ENCODE results near the gene HIVEP3. TPM values are rescaled to one million over a fixed set of nuclear protein-coding genes. Genes with fewer than 3 reads are reported as not detected.

HIVEP3 gene
- total RNA-seq, 1 experiment from 2014 or later: 1.2 TPM

DNA sequence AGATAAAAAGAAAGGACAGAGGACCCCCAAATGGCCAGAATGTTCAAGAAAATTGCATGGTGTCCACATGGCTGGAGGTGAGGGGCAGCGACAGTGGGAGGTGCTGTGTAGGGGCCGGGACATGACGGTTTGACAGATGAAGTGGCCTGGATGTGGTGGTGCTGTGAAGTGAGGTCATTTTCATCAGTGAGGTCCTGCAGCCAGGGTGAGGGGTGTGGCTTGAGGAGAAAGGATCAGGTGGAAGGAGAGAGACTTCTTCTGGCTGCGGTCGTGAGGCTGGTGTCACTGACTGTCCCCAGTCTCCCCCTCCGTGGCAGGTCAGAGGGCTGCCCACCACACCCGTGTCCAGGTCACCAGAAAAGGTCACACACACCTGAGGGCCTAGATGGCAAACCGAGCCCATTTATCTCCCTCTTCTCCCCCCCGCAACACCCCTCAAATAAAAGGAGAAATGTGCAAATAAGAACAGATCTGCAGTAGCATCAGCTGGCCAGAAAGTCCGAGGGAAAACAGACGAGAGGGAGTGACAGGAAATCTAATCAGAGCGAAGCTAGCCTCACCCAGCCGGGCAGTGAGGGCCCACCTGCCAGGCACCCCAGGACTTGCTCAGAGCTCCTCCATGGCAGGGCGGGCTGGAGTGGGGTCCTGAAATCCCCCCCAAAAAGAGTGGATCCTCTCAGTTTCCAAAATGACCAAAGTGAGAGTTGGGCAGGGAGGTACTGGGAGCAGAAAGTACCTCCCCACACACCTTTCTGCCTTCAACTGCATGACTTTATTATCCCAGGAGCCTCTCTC, 285.7 kb downstream of the HIVEP3 start:
- DNase-seq (ENCODE audit: unreplicated experiment): no peak
- H3K4me1 Mint-ChIP-seq (ENCODE audit: insufficient read depth, unreplicated experiment): peaks cover 12% of the 10 kb centered on the region
- TF ChIP-seq, protein P1, sequence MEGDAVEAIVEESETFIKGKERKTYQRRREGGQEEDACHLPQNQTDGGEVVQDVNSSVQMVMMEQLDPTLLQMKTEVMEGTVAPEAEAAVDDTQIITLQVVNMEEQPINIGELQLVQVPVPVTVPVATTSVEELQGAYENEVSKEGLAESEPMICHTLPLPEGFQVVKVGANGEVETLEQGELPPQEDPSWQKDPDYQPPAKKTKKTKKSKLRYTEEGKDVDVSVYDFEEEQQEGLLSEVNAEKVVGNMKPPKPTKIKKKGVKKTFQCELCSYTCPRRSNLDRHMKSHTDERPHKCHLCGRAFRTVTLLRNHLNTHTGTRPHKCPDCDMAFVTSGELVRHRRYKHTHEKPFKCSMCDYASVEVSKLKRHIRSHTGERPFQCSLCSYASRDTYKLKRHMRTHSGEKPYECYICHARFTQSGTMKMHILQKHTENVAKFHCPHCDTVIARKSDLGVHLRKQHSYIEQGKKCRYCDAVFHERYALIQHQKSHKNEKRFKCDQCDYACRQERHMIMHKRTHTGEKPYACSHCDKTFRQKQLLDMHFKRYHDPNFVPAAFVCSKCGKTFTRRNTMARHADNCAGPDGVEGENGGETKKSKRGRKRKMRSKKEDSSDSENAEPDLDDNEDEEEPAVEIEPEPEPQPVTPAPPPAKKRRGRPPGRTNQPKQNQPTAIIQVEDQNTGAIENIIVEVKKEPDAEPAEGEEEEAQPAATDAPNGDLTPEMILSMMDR (IDR thresholded peaks at IDR 0.05; ENCODE audit: unreplicated experiment): no peak
- intact Hi-C loops (cut with micrococcal nuclease): no loop called here
- no peaks in the 10 kb centered on the region for H3K9me3 Mint-ChIP-seq (ENCODE audit: unreplicated experiment)
- no peak overlapping the region for H3K27ac Mint-ChIP-seq (ENCODE audit: low read depth, unreplicated experiment)
- CTCF ChIA-PET: no interaction called here
- BruUV-seq (replicated peaks): no TSS peak
- H3K36me3 Mint-ChIP-seq (ENCODE audit: insufficient read depth, unreplicated experiment): no peaks in the 10 kb centered on the region
- H3K27me3 Mint-ChIP-seq (ENCODE audit: insufficient read depth, unreplicated experiment): no peaks in the 10 kb centered on the region
- POLR2A ChIA-PET: no interaction called here
- H3K4me3 Mint-ChIP-seq (ENCODE audit: unreplicated experiment): no peak overlapping the region

DNA sequence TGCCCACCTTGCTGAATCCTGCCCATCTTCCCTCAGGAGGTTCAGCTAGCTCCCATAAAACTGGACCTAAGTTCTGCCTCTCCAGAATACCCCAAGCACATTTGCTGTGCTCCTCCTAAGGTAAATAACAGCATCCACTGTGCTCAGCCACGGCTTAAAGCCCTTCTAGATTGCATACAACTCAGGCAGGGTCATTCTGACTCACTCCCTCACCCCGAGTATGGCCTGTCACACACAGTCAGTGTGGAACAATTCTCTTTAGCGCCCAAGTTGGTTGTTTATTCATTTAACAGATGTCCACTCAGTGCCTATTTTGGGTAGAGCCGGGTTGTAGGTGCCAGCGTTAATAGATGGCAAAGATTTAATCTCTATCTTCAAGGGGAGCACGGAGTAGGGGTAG, 286.8 kb downstream of the HIVEP3 start:
- Mint-ChIP-seq H3K9me3 (ENCODE audit: unreplicated experiment) (no peaks in the 10 kb centered on the region), H3K27ac (ENCODE audit: low read depth, unreplicated experiment) (no peak overlapping the region), H3K27me3 (ENCODE audit: insufficient read depth, unreplicated experiment) (no peaks in the 10 kb centered on the region), H3K4me3 (ENCODE audit: unreplicated experiment) (no peak overlapping the region), H3K4me1 (ENCODE audit: insufficient read depth, unreplicated experiment) (peaks cover 19% of the 10 kb centered on the region), H3K36me3 (ENCODE audit: insufficient read depth, unreplicated experiment) (no peaks in the 10 kb centered on the region)
- intact Hi-C loops (cut with micrococcal nuclease): no loop called here
- CTCF ChIA-PET: no interaction called here
- TF ChIP-seq, protein P1 (IDR thresholded peaks at IDR 0.05; ENCODE audit: unreplicated experiment): no peak
- POLR2A ChIA-PET: no interaction called here
- peak; percentile 26 for DNase-seq (ENCODE audit: unreplicated experiment)
- BruUV-seq (replicated peaks): no TSS peak

DNA sequence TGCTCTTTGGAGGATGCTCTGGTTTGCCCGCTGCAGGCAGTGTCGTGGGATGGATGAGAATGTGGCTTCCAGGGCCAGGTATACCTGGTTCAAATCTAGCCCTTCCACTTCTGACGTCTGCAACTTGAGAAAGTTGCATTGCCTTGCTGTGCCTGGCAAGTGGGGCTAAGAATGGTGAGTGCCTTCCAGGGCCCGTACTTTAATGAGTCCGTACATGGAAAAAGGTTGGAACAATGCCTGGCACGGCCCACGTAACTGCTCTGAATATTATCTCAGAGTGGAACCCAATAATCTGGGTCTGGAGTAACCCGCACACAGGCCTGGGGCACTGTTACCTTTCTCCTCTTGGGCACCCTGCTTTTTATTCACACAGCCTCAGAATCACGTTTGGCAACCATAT, 287.6 kb downstream of the HIVEP3 start:
- CTCF ChIA-PET: no interaction called here
- Mint-ChIP-seq H3K4me1 (ENCODE audit: insufficient read depth, unreplicated experiment) (peaks cover 27% of the 10 kb centered on the region), H3K4me3 (ENCODE audit: unreplicated experiment) (no peak overlapping the region), H3K9me3 (ENCODE audit: unreplicated experiment) (no peaks in the 10 kb centered on the region), H3K36me3 (ENCODE audit: insufficient read depth, unreplicated experiment) (no peaks in the 10 kb centered on the region), H3K27me3 (ENCODE audit: insufficient read depth, unreplicated experiment) (no peaks in the 10 kb centered on the region), H3K27ac (ENCODE audit: low read depth, unreplicated experiment) (no peak overlapping the region)
- intact Hi-C loops (cut with micrococcal nuclease): no loop called here
- BruUV-seq (replicated peaks): no TSS peak
- POLR2A ChIA-PET: interaction anchor here (0.6 kb wide), 1 partner anchor 7 kb away, joined by 5 read pairs; no protein-coding TSS in a partner anchor
- no peak for DNase-seq (ENCODE audit: unreplicated experiment)
- TF ChIP-seq, protein P1 (IDR thresholded peaks at IDR 0.05; ENCODE audit: unreplicated experiment): no peak

DNA sequence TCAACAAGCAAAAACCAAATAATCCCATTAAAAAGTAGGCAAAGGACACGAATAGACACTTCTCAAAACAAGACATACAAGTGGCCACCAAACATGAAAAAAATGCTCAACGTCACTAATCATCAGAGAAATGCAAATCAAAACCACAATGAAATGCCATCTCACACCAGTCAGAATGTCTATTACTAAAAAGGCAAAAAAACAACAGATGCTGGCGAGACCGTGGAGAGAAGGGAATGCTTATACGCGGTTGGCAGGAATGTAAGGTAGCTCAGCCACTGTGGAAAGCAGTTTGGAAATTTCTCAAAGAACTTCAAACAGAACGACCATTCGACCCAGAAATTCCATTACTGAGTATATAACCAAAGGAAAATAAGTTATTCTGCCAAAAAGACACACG, 289.2 kb downstream of the HIVEP3 start:
- TF ChIP-seq, protein P1 (IDR thresholded peaks at IDR 0.05; ENCODE audit: unreplicated experiment): no peak
- BruUV-seq (replicated peaks): no TSS peak
- ChIA-PET CTCF (no interaction called here), POLR2A (no interaction called here)
- Mint-ChIP-seq H3K27me3 (ENCODE audit: insufficient read depth, unreplicated experiment) (no peaks in the 10 kb centered on the region), H3K27ac (ENCODE audit: low read depth, unreplicated experiment) (no peak overlapping the region), H3K4me1 (ENCODE audit: insufficient read depth, unreplicated experiment) (peaks cover 31% of the 10 kb centered on the region), H3K9me3 (ENCODE audit: unreplicated experiment) (no peaks in the 10 kb centered on the region), H3K4me3 (ENCODE audit: unreplicated experiment) (no peak overlapping the region), H3K36me3 (ENCODE audit: insufficient read depth, unreplicated experiment) (no peaks in the 10 kb centered on the region)
- intact Hi-C loops (cut with micrococcal nuclease): no loop called here
- peak; percentile 32 for DNase-seq (ENCODE audit: unreplicated experiment)

Measured in MCF 10A (cell line).